ENCODE results near the gene LRMDA. TPM values are rescaled to one million over a fixed set of nuclear protein-coding genes. Genes with fewer than 3 reads are reported as not detected.

Gene LRMDA
- total RNA-seq, 1 experiment from 2014 or later = not detected

DNA sequence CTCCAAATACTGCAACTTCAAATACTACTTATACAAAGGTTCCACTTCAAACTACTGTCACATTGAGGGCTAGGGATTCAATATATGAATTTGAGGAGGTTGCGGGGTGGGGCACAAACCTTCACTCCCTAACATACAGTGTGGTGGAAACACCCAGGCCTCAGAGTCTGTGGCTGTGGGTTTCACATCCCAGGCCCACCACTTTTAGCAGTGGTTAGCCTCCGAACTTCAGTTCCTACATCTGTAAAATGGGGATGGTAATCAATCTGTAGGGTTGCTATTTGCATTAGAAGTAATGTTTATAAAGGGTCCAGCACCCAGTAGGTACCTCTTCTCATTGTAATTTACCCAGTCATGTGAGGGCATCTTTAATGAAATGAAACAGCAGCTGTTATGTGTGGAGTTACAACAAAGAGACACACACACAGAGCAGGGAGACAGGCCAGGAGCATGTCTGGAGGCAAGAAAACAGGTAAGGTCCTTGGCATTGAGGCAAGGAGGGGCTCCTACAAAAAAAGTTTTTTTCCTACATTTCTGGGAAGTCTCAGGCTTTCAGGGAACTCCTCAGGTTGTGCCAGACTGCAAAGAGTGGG lies 570.9 kb downstream of the LRMDA start:
- ChIA-PET POLR2A (ENCODE audit: low non-redundant PET) (no interaction called here), CTCF (no interaction called here)
- no peak for TF ChIP-seq EZH2 (IDR thresholded peaks at IDR 0.05; ENCODE audit: borderline replicate concordance, low read depth, low read length, poor library complexity, severe bottlenecking)
- TF ChIP-seq, protein P1, sequence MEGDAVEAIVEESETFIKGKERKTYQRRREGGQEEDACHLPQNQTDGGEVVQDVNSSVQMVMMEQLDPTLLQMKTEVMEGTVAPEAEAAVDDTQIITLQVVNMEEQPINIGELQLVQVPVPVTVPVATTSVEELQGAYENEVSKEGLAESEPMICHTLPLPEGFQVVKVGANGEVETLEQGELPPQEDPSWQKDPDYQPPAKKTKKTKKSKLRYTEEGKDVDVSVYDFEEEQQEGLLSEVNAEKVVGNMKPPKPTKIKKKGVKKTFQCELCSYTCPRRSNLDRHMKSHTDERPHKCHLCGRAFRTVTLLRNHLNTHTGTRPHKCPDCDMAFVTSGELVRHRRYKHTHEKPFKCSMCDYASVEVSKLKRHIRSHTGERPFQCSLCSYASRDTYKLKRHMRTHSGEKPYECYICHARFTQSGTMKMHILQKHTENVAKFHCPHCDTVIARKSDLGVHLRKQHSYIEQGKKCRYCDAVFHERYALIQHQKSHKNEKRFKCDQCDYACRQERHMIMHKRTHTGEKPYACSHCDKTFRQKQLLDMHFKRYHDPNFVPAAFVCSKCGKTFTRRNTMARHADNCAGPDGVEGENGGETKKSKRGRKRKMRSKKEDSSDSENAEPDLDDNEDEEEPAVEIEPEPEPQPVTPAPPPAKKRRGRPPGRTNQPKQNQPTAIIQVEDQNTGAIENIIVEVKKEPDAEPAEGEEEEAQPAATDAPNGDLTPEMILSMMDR (conservative IDR thresholded peaks at IDR 0.05; ENCODE audit: low read depth, low read length) = no peak
- intact Hi-C loops (cut with micrococcal nuclease; ENCODE audit: unreplicated experiment) = no loop called here
- no peaks in the 10 kb centered on the region for H3K4me1 ChIP-seq (ENCODE audit: insufficient read depth, low read length, poor library complexity, severe bottlenecking)
- no TSS peak for BruUV-seq (replicated peaks)
- no peaks in the 10 kb centered on the region for H3K9me3 ChIP-seq (ENCODE audit: low read depth, low read length, poor library complexity, severe bottlenecking)
- no peak overlapping the region for H3K27ac ChIP-seq (ENCODE audit: low read depth, low read length, poor library complexity, severe bottlenecking)
- no peaks in the 10 kb centered on the region for H3K36me3 ChIP-seq (ENCODE audit: insufficient read depth, low read length, poor library complexity, severe bottlenecking)
- peaks cover 17% of the 10 kb centered on the region for H3K27me3 ChIP-seq (replicated peaks; ENCODE audit: insufficient read depth, low read depth, low read length, poor library complexity)
- no peak for DNase-seq (ENCODE audit: low spot score)
- H3K4me3 ChIP-seq (ENCODE audit: low read depth, low read length, poor library complexity, severe bottlenecking) = no peak overlapping the region

DNA sequence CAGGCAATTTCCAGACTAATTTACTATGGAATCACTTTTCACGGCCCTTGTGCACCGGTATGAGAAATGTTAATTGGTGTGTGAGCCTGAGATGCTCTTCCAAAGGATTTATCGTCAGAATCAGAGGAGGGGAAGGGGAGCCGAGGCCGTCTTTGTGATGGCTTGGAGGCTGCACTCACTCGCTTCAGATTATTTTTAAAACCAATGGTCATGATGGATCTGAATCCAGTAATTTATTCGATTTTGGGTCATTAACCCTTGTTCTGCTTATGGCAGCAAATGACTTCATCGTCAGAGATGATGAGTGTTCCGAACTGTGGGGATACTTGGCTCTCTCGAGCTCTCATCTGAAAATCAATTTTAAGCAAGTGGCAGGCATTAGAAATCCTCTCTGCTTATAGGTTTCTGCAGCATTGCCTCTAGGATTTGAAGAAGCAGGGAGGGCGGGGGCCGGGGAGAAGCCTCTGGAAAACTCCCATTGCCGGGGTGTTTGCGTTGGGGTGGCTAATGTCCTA lies 576.3 kb downstream of the LRMDA start:
- POLR2A ChIA-PET (ENCODE audit: low non-redundant PET) = no interaction called here
- TF ChIP-seq, protein P1 (conservative IDR thresholded peaks at IDR 0.05; ENCODE audit: low read depth, low read length) = no peak
- no peak for TF ChIP-seq EZH2 (IDR thresholded peaks at IDR 0.05; ENCODE audit: borderline replicate concordance, low read depth, low read length, poor library complexity, severe bottlenecking)
- Histone ChIP-seq H3K4me1 (ENCODE audit: insufficient read depth, low read length, poor library complexity, severe bottlenecking) (no peaks in the 10 kb centered on the region), H3K36me3 (ENCODE audit: insufficient read depth, low read length, poor library complexity, severe bottlenecking) (no peaks in the 10 kb centered on the region), H3K9me3 (ENCODE audit: low read depth, low read length, poor library complexity, severe bottlenecking) (no peaks in the 10 kb centered on the region), H3K27ac (ENCODE audit: low read depth, low read length, poor library complexity, severe bottlenecking) (no peak overlapping the region), H3K27me3 (replicated peaks; ENCODE audit: insufficient read depth, low read depth, low read length, poor library complexity) (peaks cover 32% of the 10 kb centered on the region), H3K4me3 (ENCODE audit: low read depth, low read length, poor library complexity, severe bottlenecking) (no peak overlapping the region)
- CTCF ChIA-PET = no interaction called here
- intact Hi-C loops (cut with micrococcal nuclease; ENCODE audit: unreplicated experiment) = no loop called here
- no peak for DNase-seq (ENCODE audit: low spot score)
- BruUV-seq (replicated peaks) = no TSS peak

- no peak overlapping the region for H3K27ac ChIP-seq (ENCODE audit: low read depth, low read length, poor library complexity, severe bottlenecking)
- no TSS peak for BruUV-seq (replicated peaks)
- no peak overlapping the region for H3K4me3 ChIP-seq (ENCODE audit: low read depth, low read length, poor library complexity, severe bottlenecking)
- ChIA-PET POLR2A (ENCODE audit: low non-redundant PET) (no interaction called here), CTCF (no interaction called here)
- no peaks in the 10 kb centered on the region for H3K4me1 ChIP-seq (ENCODE audit: insufficient read depth, low read length, poor library complexity, severe bottlenecking)
- intact Hi-C loops (cut with micrococcal nuclease; ENCODE audit: unreplicated experiment) = no loop called here
- H3K36me3 ChIP-seq (ENCODE audit: insufficient read depth, low read length, poor library complexity, severe bottlenecking) = no peaks in the 10 kb centered on the region
- peaks cover 32% of the 10 kb centered on the region for H3K27me3 ChIP-seq (replicated peaks; ENCODE audit: insufficient read depth, low read depth, low read length, poor library complexity)
- DNase-seq (ENCODE audit: low spot score) = no peak
- H3K9me3 ChIP-seq (ENCODE audit: low read depth, low read length, poor library complexity, severe bottlenecking) = no peaks in the 10 kb centered on the region
- TF ChIP-seq, protein P1 (conservative IDR thresholded peaks at IDR 0.05; ENCODE audit: low read depth, low read length) = no peak
Observed at GRCh38 chr10:76009531-76009930, 578.1 kb downstream of the LRMDA start.
